Testis (tissue), 2 donors: ENCODE data around the gene NXPH3.

ENCODE experiments used
- POLR2A ChIP-seq: fragments of 450-650 bp; IDR thresholded peaks from one replicate; pipeline ENCODE4 v1.6.1; 2017; ENCODE audit warnings: antibody characterized with exemption, mild to moderate bottlenecking, moderate library complexity
- TF ChIP-seq, protein P1 (sequence below), 3 experiments: fragments of 450-650 bp in 2 of 3; fragments of 200-600 bp in 1 of 3; sonication (generic) in 1 of 3; IDR thresholded peaks; one replicate each; pipeline ENCODE4 v1.5.1; 2016 to 2019; ENCODE audit warnings: antibody characterized with exemption in 3 of 3, mild to moderate bottlenecking in 2 of 3, moderate library complexity in 1 of 3

DNA sequence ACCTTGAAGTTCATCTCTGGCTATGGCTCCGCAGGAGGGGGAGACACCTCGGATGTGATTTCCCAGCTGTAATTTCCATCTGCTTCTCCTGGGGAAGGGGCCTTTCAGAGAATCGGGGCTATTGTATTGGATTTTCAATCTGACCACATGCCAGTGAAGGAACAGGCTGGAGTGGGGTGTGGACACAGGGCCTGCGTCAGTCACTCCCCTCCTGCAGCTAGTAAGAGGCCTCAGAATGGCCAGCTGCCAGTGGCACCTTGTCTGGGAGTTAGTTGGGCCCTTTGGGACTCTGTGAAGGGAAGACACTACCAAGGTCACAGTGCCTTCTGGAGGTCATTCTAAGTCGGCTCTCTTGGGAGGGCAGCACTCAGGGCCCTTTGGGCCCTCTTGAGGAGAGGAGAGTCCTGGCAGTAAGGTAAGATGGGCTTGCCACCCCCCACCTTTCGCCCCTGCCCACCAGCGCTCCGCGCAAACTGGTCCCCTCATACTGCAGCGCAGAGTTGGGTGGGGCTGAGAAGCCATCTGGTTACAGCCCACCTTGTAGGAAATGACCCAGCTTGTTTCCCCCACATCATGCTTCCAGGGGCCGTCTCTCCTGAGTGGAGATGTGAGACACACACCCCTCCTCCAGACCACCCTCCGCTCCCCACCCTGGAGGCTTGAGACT lies 5.4 kb downstream of the NXPH3 start:
- TF ChIP-seq, protein P1, sequence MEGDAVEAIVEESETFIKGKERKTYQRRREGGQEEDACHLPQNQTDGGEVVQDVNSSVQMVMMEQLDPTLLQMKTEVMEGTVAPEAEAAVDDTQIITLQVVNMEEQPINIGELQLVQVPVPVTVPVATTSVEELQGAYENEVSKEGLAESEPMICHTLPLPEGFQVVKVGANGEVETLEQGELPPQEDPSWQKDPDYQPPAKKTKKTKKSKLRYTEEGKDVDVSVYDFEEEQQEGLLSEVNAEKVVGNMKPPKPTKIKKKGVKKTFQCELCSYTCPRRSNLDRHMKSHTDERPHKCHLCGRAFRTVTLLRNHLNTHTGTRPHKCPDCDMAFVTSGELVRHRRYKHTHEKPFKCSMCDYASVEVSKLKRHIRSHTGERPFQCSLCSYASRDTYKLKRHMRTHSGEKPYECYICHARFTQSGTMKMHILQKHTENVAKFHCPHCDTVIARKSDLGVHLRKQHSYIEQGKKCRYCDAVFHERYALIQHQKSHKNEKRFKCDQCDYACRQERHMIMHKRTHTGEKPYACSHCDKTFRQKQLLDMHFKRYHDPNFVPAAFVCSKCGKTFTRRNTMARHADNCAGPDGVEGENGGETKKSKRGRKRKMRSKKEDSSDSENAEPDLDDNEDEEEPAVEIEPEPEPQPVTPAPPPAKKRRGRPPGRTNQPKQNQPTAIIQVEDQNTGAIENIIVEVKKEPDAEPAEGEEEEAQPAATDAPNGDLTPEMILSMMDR (IDR thresholded peaks at IDR 0.05), result no peak
- TF ChIP-seq POLR2A, result no peak
